HG03439 (cell line): ENCODE measurements around the gene SORCS2.

ENCODE experiments used
- ATAC-seq: cut with Tn5 transposase; IDR thresholded peaks from one replicate; pipeline ENCODE4 v1.9.1; 2021; ENCODE audit warnings: mild to moderate bottlenecking, moderate library complexity; ENCODE audit not compliant: unreplicated experiment

SORCS2 gene

DNA sequence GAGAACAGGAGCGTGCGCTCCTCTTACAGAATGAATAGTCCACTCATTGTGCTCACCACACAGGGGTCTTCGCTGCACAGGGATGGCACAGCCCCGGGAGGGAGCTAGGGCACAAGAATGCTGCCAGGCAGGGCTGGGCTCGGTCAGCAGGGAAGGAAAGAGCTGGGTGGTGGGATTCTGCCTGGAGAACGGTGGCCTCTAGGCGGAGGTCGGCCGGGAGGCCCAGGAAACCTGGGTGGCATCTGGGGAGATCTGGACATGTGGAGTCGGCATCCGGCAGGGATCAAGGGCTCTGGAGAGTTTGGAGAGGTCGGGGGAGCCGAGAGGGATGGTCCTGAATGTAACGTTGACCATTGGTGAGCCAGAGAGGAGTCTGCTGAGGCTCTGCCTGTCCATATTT is 288.9 kb downstream of the SORCS2 start:
- no peak for ATAC-seq

DNA sequence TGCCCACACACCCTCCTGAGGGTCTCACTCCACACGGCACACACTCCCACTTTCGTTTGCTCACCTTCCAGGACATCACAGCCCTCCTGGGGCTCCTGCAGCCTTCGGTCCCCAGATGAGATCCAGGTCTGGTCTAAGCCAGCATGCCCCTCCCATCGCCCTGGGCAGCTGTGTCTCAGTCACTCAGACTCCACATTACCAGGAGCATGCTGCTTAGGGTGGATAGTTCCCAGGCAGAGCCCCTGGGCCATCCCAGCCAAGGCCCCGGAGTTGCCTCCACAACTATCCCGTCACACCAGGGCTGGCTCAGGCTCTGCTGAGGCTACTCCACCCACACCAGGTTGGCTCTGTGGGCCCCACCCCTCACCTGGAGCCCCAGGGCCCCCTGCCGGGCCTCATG is 292.8 kb downstream of the SORCS2 start:
- no peak for ATAC-seq

DNA sequence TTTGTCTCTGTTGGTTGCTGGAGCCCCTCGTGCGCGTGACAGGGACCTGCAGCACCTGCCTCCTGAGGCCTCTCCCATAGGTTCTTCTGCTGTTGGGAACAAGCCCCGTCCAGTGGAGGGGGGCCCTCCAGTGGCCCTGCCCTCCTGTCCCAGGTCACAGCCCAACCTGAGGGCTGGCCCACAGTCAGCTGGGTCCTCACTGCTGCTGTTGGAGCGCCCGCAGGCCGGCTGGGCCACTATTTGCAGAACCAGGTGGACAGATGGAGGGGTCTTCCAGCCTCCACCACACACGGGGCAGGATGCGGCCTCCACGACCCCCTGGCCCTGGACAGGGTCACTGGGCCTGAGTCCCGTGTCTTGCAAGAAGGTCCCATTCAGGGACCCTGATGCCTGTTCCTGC is 293.8 kb downstream of the SORCS2 start:
- no peak for ATAC-seq

DNA sequence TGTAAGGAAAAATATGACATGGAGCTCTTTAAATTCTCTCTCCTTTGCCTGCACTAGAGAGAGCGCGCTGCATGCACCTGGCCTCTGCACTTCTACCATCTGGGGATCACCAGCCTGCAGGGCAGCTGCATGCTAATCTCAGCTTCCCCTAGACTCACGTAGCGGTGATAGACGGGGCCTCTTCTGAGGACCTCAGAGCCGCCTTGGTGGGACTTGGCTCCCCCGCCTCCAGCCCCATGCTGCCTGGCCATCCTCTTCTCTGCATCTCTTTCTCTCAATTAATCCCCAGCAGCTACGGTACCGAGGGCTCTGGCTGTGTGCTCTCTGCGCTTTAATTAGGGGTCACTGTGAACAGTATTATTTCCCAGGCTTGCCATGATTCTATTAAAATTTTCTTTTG is 295.2 kb downstream of the SORCS2 start:
- ATAC-seq: no peak

DNA sequence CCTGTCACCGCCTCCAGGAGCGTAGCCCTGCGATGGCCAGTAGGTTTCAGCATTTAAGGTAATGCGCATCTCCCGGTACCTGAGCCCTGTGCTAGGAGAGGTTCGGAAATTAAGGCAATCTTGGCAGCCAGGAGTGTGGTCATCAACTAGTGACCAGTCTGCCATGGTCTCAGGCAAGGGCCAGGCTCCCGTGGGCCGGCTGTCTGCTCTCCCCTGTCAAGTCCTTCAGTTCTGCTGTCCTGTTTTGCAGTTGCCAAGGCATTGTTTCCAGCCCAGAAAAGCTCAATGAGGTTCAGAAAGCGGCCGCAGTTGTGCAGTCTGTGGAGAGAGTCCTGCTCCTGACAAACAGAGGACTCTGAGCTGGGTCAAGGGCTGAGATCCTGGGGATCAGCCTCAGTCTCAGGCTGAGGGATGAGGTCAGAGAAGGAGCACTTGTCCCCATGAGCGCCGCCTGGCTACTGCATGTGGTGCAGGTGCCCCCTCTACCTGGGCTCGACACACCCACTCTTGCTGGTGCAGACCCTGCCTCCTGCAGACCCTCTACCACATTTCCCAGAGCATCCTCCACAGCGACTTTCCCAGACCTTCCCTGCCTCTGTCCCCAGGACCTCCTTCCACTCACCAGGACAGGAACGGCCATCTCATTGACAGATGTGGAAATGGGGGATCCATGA is 295.8 kb downstream of the SORCS2 start:
- ATAC-seq: no peak

DNA sequence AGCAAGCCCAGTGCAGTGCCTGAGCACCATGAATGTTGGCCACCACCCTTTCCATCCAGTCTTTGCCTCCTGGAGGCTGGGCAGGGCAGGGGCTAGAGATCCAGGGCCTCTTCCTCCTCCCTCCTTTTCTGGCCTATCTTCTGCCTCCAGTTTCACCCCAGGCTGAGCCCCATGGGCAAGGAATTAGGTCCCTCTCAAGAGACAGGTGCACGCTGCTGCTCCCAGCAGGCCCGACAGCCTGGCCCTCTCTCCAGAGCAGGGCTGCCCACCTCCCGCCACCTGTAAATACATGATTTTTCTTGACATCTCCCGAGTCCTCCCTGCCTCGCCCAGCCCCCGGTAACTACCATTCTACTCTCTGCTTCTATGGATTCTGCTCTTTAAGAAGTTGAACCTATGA is 299.6 kb downstream of the SORCS2 start:
- no peak for ATAC-seq

DNA sequence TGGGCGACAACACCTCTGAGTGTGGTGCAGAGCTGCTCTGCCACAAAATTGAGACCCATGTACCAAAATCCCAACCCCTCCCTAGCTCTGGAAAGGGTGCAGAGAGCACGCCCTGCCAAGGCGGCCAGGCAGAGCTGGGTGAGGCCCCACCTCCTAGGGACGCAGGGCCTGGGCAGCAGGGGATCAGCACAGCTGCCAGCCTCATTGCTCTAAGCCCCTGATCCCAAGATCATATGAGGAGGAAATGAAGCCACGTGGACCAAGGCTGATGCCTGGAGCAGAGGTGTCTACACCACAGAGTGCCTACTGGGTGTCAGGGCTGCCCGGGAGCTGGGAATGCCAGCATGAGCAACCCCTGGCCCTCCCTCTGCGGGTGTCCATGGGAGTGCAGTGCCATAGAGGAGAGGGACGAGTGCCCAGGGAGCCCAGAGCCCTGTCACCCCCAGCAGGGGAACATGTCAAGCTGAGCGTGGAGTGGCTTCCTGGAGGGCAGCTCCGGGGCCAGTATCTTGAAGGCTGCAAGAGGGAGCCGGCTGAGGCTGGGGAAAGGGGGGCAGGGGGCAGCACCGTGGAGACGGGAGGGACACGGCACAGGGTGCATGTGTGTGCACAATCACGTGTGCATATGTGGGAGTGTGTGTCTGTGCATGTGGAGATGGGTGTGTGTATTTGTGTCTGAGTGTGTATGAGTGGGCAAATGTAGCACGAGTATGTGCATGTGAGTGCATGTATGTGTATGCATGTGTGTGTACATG is 306.3 kb downstream of the SORCS2 start:
- ATAC-seq: no peak

DNA sequence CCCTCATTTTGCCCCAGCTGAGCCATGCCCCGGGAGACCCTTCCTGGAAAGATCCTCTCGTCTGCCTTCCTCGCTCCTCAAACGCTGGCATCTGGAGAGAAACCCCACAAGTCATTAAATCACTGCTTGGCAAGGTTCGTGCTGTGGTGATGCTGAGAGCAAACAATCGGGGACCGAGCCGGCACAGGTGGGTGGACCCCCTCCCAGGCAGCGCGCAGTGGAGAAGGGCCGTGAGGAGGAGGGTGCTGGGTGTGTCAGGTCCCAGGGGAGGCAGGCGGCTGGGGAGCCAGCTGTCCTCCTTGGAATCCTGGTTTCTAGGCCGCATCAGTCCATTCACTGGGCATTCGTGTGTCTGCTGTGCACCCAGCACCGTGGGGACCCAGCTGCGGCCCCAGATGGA is 307.3 kb downstream of the SORCS2 start:
- ATAC-seq: no peak

DNA sequence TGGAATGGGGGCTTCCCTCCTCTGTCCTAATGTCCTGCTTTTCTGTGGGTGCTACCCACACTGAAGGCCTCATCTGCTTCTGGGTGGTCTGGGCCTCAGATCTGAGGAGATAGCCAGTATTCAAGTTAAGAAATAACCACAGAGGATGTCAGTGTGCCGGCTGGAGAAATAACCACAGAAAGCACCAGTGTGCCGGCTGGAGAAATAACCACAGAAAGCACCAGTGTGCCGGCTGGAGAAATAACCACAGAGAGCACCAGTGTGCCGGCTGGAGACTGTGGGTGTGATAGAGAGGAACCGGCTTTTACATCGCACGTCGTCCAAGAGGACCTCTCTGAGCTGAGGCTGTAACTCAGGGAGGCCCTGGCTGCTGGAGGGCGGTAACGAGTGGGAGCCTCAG is 308.1 kb downstream of the SORCS2 start:
- no peak for ATAC-seq

DNA sequence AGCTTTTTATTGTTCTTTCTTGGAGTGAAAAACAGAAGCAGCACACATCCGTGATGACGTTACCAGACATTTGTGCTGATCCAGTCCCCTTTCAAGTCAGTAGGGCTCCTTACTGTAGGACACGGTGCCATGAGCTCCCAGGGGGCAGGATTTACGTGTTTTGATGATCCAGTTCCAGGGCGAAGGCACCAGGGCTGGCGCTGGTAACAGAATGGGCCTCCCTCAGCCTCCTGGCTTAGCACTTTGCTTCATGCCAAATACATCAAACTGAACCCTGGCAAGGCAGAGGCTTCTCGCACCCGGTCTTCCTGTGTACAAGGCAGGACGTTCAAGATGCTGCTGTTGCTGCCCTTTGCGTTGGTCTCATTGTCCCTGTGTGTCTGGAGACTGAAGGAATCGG is 309.0 kb downstream of the SORCS2 start:
- no peak for ATAC-seq

DNA sequence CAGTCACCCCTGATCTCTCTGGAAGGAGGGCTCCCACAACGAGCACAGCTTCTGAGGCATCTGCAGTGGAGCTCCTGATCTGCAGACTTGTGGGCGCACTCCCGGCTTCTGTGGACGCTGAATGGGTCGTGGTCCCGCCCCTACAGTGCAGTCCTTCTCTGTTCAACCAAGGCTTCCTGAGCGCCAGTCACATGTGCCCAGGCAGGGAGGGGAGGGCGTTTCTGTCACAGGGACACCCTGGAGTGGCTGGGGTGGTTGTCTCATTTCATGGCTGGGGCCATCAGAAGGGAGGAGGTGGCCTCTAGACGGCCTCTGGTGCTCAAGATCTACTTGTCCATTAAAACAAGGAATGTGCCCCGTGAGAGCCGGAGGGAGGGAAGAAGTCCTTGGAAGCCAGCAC is 309.5 kb downstream of the SORCS2 start:
- no peak for ATAC-seq

DNA sequence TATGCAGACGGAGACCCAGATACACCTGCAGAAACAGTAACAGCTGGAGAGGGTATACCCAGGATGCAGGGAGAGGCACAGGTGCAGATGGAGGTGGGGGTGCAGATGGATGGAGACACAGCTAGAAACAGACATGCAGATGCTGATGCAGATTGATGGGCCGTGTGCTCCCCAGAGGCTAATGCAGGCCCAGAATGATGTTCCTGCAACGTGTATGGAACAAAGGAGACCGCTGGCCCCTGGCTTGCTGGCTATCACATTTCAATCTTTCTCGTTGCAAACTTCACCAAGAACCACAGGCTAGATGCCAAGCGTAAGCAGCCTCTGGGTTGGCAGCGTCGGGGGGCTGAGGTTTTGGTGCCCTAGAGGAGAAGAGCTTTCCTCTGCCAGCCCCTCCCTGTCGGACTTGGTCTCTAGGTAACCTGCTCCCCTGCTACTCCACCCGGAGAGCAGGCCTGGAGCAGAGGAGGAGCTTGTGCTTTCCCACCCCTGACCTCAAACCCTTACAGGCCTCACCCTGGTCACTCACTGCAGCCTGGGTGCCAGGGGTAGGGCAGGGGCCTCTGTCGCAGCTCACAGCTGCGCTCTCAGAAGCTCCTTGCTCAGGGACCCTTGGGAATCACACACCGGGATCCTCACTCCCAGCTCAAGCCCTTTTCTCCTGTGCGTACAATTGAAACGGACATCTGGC is 311.4 kb downstream of the SORCS2 start:
- ATAC-seq: no peak

DNA sequence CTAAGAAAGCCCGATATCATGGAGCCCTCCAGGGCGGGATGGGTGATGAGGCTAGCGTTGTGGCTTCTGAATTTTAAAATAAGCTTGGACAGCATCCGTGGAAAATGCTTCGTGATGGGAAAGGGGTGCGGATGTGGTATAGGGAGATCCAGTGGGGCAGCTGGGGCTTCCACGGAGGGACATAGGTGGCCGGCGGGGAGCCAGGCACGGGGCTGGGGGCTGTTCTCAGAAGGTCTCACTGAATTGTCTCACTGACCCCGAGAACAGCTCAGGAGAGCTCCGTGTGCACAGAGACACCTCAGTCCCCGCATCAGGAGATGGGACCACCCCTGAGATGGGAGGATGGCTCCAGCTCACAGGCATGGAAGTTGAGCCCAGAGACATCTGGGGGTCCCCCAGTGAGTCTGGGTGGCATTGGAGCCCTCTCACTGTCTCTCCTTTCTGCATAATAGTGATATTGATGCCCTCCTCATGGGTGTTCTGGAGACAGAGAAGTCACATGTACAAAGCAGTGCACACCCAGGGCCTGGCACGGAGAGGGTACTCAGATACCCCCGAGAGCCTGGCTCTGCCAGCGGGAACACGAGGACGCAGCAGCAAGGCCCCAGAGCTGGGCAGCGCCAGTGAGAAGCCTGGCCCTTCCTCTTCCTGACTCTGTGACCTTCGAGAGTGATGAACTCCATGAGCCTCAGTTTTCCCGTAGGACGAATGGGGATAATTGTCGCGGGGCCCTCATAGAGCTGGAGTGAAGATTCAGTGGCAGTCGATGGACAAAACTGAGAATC is 313.0 kb downstream of the SORCS2 start:
- ATAC-seq: no peak

DNA sequence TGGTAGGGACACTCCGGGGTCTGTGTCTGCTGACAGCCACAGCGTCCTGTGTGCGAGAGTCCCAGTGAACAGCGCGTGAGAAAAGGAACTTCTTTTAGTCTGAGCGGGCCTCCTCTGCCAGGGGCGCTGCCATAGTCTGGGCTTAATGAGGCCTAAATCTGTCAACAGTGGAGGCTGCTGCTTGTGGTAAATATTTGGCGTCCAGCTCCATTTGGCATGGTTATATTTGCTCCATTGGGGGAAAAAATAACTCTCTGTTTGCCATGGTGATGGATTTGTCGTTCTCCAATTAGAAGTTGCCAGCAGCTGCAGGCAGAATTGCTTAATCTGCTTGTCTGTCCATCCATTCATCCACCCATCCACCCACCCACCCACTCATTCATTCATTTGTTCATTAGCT is 313.8 kb downstream of the SORCS2 start:
- ATAC-seq: no peak

DNA sequence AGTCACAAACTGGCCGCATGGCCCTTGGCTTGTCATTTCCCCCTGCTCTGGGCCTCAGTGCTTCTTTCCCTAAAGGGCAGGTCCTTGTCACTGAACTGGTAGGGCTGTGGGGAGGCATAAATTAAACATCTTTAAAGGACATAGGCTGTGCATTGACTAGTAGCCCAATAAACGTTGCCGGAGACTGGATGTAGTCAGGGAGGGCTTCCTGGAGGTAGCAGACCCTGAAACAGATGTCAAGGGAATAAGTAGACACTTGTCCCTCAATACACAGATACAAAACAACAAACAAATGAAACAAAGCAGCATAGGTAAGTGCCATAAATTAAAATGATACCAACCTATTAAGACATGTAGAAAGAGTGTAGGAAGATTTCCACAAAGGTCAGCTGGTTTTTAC is 314.2 kb downstream of the SORCS2 start:
- ATAC-seq: no peak

DNA sequence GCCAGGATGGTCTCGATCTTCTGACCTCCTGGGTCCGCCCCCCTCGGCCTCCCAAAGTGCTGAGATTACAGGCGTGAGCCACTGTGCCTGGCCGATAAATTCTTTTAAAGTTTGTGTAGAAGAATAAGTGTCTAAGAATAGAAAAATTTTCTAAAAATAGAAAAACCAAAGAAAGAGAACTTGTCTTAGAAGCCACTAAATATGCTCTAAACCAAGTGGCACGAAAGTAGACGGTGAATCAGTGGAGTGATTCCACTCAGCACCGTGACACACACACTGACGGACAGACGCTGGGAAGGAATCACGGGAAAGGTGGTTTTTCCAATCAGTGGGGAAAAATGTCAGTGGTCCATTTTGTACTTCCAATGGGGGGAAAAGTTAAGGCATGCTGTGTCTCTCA is 315.0 kb downstream of the SORCS2 start:
- ATAC-seq: no peak

DNA sequence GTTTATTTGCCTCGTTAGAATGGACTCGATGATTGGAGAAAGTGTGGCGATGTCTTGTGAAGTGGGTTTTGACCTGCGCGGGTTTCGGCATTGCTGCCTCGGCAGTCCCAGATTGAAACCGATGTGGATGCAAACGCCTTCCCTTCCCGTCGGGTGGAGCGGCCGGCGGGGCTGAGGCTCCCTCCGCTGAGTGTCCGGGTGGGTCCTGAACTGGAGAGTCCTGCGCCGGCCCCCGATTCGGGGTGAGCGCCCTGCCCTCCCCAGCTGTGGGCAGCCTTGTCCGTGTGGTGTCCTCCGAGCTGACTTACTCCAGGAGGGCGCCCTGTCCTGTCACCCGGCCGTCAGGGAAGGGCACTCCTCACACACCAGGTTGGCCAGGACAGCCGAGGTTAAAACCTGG is 317.7 kb downstream of the SORCS2 start:
- no peak for ATAC-seq

DNA sequence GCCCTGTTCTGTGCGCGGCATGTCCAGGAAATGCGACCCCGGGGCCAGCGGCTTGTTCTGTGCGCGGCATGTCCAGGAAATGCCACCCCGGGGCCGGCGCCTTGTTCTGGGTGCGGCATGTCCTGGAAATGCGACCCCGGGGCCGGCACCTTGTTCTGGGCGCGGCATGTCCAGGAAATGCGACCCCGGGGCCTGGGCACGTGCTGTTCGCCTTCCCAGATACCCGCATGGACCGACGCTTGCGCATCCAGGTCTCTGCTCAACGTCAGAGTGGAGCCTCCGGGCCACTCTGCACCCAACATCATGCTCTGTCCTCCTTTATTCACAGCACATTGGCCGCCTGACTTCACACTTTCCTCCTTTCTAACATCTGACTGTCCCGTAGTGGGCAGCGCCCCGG is 318.2 kb downstream of the SORCS2 start:
- ATAC-seq: no peak

DNA sequence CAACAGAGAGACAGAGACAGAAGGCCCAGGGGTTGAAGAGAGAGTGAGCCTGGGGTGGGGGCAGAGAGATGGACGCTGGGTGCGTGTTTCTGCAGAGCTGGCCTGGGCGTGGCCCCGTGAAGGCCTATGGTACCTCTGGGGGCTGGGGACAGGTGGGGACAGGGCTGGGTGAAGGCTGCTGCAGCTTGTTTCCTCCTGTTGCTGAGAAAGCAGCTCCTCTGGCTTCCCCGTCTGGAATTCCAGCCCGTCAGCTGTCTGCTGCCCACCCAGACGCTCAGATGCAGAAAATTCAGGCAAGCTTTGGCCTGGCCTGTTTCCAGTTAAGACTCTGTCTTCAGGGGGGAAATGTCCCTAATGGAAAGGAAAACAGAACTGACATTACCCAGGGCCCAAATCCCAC is 319.2 kb downstream of the SORCS2 start:
- ATAC-seq: no peak

DNA sequence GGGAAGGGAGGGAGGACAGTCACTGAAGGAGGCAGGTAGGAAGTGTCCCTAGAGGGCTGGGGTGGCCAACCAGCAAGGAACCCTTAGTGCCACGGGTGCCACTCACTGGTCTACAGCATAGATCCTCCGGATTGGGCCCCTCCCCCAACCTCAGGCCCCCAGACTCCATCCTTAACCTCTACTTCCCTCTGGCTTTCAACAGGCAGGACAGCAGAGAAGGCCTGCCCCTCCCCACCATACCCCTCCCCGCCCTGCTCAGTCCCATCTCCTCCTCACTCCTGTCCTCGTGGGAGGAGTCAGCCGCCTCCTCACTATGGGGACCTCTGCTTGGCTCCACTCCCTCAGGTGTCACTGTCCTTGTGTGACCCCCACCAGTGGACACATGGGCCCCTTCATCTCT is 320.1 kb downstream of the SORCS2 start:
- ATAC-seq: no peak

DNA sequence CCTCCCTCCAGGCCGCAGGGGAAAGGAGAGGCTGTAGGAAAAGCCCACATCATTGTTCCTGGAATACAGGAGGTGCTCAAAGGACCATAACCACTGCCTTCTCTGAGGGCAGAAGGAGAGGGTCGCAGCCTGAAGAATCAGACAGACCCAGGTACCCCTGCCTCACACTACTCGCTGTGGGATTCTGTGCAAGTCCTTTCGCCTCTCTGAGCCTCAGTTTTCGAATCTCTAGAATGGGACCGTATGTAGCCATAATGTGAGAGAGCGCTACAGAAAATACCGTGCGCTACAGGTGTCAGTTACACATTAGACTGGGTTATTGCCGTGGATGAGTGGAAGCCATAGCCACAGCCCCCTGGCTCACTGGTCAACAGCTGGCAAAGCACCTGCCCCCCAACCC is 320.6 kb downstream of the SORCS2 start:
- ATAC-seq: no peak
